ENCODE measurements around the gene SYCE3.

Gene SYCE3

GRCh38 chr22:50504369-50505211, 58.1 kb downstream of the SYCE3 start:
- no peak for DNase-seq

DNA sequence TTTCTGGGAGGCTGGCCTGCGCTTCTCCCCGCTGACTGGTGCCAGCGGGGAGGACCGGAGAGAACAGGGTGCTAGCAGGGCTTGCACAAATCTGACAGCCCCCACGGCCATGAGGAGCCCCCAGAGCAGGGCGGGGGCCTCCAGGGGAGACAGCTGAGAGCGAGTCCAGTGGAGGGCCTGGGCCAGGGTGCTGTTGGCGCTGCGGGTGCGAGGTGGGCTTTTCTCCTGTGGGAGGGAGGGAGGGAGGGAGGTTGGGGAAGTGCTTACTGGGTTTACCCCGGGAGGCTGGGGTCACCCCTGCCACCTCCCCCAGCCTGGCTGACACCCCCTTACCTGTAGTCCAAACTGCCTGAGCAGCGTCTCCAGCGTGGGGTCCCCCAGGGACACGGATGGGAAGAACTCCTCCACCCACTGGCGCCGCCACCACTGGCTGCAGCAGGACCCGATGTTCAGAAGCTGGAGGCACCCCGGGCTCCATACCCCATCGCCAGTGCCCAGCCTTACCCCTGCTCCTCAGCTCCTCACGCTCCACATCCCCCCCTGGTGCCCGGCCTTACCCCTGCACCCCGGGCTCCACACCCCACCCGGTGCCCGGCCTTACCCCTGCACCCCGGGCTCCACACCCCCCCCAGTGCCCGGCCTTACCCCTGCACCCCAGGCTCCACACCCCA, 59.1 kb downstream of the SYCE3 start:
- no peak for DNase-seq

- no peak for DNase-seq
Measured at GRCh38 chr22:50502628-50503474, 59.9 kb downstream of the SYCE3 start.

- no peak for DNase-seq
Measured at GRCh38 chr22:50502096-50502495, 60.6 kb downstream of the SYCE3 start.
